Tibial artery (tissue), 4 donors: ENCODE results near the gene HVCN1.

Experiments used
- DNase-seq, 2 donors: peaks; one replicate each; pipeline ENCODE4 v3.0.0-alpha.2; 2019
- H3K27ac ChIP-seq, 2 donors: fragments of 200-600 bp; sonication (generic) in 1 of 2; 1 replicate in 1 of 2; 2 replicates in 1 of 2; pipeline ENCODE4 v1.5.1; 2018 to 2019; ENCODE audit warnings: mild to moderate bottlenecking in 1 of 2
- H3K27me3 ChIP-seq, 2 donors: fragments of 200-600 bp; sonication (generic) in 1 of 2; one replicate each; pipeline versions ENCODE4 v1.5.1 to v1.6.0; 2016 to 2019
- H3K36me3 ChIP-seq, 3 donors: fragments of 200-600 bp; sonication (generic) in 2 of 3; one replicate each; pipeline ENCODE4 v1.5.1; 2016 to 2019; ENCODE audit warnings: mild to moderate bottlenecking in 2 of 3
- H3K4me1 ChIP-seq, 4 donors: fragments of 200-600 bp; sonication (generic) in 2 of 4; 1 replicate in 3 of 4; 2 replicates in 1 of 4; pipeline ENCODE4 v1.5.1; 2016 to 2019
- H3K4me3 ChIP-seq, 2 donors: fragments of 200-600 bp; sonication (generic) in 1 of 2; 1 replicate in 1 of 2; 2 replicates in 1 of 2; pipeline ENCODE4 v1.5.1; 2018 to 2019; ENCODE audit warnings: mild to moderate bottlenecking in 2 of 2
- H3K9me3 ChIP-seq, 3 donors: fragments of 200-600 bp; sonication (generic) in 1 of 3; one replicate each; pipeline ENCODE4 v1.5.1; 2016 to 2019
- intact Hi-C: fragments of 100-400 bp; cut with DNase I; formaldehyde crosslinking; loops from one replicate; pipeline ENCODE4 v1.15.0; 2023; ENCODE audit warnings: low total_unique reads
- TF ChIP-seq, protein P1 (sequence below), 2 experiments: fragments of 200-600 bp in 1 of 2; fragments of 450-650 bp in 1 of 2; IDR thresholded peaks; one replicate each; pipeline ENCODE4 v1.5.1; 2017 to 2019; ENCODE audit warnings: antibody characterized with exemption in 2 of 2, mild to moderate bottlenecking in 1 of 2, moderate library complexity in 1 of 2

The HVCN1 gene

DNA sequence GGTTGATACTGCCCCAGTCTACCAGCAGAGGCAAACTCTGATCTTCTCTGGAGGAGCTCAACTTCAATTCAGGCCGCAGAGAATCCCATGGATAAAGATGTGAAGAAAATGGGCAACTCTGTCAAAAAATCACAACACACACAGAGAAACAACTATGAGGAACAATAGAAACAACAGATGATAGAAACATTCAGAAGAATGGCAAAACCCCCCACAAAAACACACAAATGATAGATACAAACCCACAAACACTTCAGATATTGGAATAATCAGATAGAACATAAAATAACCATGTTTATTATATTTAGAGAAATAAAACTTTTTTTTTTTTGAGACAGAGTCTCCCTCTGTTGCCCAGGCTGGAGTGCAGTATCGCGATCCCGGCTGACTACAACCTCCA lies 20.0 kb upstream of the HVCN1 start:
- TF ChIP-seq, protein P1, sequence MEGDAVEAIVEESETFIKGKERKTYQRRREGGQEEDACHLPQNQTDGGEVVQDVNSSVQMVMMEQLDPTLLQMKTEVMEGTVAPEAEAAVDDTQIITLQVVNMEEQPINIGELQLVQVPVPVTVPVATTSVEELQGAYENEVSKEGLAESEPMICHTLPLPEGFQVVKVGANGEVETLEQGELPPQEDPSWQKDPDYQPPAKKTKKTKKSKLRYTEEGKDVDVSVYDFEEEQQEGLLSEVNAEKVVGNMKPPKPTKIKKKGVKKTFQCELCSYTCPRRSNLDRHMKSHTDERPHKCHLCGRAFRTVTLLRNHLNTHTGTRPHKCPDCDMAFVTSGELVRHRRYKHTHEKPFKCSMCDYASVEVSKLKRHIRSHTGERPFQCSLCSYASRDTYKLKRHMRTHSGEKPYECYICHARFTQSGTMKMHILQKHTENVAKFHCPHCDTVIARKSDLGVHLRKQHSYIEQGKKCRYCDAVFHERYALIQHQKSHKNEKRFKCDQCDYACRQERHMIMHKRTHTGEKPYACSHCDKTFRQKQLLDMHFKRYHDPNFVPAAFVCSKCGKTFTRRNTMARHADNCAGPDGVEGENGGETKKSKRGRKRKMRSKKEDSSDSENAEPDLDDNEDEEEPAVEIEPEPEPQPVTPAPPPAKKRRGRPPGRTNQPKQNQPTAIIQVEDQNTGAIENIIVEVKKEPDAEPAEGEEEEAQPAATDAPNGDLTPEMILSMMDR (IDR thresholded peaks at IDR 0.05), result no peak
- Histone ChIP-seq H3K9me3 (no peaks in the 10 kb centered on the region), H3K27me3 (no peaks in the 10 kb centered on the region), H3K4me3 (no peak overlapping the region), H3K36me3 (peaks cover 0 to 7% (median 0%) of the 10 kb centered on the region in 3 donors), H3K27ac (no peak overlapping the region), H3K4me1 (no peaks in the 10 kb centered on the region)
- intact Hi-C loops, result no loop called here
- DNase-seq, result no peak

DNA sequence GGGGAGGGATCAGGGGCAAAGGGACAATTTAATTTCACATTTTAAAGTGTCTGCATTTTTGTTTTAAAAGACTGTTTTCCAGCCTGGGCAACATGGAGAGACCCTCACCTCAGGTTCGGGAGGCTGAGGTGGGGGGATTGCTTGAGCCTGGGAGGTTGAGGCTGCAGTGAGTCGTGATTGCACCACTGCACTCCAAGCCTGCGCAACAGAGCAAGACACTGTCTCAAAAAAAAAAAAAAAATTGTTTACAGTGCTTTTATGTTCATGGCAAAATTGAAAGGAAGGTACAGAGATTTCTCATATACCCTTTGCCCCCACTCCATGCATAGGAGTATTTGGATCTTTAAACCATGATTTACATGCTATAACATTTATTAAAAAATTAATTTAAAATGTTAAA lies 16.4 kb upstream of the HVCN1 start:
- no peaks in the 10 kb centered on the region for H3K27me3 ChIP-seq
- no peaks in the 10 kb centered on the region for H3K9me3 ChIP-seq
- no peak overlapping the region for H3K4me3 ChIP-seq
- intact Hi-C loops, result no loop called here
- no peaks in the 10 kb centered on the region for H3K36me3 ChIP-seq
- H3K27ac ChIP-seq, result no peak overlapping the region
- H3K4me1 ChIP-seq, result no peaks in the 10 kb centered on the region
- DNase-seq, result no peak
- TF ChIP-seq, protein P1 (IDR thresholded peaks at IDR 0.05), result no peak

DNA sequence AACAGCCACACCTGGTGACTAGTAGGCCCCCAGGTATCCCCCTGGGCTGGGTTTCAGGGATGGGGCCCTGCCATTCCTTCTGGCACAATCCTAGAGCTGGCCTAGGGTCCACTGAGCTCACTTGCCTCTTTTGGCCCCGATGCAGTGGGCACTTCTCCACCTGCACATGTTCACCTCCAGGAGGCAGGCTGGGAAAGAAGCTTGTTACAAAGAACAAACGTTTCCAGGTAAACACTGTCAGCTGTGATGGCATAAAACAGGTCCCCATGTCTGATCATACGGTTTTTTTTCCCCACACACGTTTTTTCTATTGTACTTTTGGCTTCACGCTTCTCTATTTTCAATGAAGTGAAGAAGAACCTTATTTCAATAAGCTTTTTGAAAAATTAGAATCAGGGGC lies 15.8 kb upstream of the HVCN1 start:
- TF ChIP-seq, protein P1 (IDR thresholded peaks at IDR 0.05), result no peak
- Histone ChIP-seq H3K36me3 (no peaks in the 10 kb centered on the region), H3K4me3 (no peak overlapping the region), H3K27ac (no peak overlapping the region), H3K4me1 (no peaks in the 10 kb centered on the region), H3K27me3 (no peaks in the 10 kb centered on the region), H3K9me3 (no peaks in the 10 kb centered on the region)
- intact Hi-C loops, result no loop called here
- DNase-seq, result no peak

DNA sequence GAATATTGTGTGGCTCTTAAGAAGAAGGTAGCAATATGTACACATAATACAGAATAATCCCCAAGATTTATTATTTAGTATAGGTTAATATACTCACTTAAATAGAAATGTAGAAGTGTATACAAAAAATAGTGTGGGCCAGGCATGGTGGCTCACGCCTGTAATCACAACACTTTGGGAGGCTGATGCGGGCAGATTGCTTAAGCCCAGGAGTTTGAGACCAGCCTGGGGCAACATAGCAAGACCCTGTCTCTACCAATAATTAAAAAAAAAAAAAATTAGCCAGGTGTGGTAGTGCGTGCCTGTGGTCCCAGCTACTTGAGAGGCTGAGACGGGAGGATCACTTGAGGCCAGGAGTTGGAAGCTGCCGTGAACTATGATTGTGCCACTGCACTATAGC lies 15.3 kb upstream of the HVCN1 start:
- Histone ChIP-seq H3K4me1 (peaks cover 0 to 2% (median 0%) of the 10 kb centered on the region in 4 donors), H3K9me3 (no peaks in the 10 kb centered on the region), H3K27me3 (no peaks in the 10 kb centered on the region), H3K36me3 (no peaks in the 10 kb centered on the region), H3K4me3 (no peak overlapping the region), H3K27ac (no peak overlapping the region)
- intact Hi-C loops, result no loop called here
- TF ChIP-seq, protein P1 (IDR thresholded peaks at IDR 0.05), result no peak
- no peak for DNase-seq

DNA sequence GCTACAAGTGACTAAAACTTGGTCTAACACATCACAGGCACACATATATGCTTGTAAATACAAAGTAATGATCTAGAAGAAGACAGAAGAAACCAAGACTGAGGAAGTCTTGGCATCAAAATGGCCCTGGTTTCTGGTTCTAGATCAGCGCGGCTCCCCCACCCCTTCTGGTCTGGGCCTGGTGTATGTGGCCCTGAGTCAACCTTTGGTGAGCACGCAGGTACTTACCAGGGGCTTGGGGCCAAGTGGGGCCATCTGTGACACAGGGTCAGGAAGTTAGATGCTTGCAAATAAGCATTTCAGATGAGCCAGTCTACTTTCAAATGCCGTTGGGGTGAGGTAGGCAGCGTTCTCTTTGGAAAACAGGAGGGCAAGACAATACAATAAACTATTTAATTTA lies 13.2 kb upstream of the HVCN1 start:
- no peak overlapping the region for H3K4me3 ChIP-seq
- TF ChIP-seq, protein P1 (IDR thresholded peaks at IDR 0.05), result no peak
- DNase-seq, result no peak
- no peaks in the 10 kb centered on the region for H3K9me3 ChIP-seq
- H3K36me3 ChIP-seq, result no peaks in the 10 kb centered on the region
- H3K27ac ChIP-seq, result no peak overlapping the region
- H3K4me1 ChIP-seq, result peaks cover 0 to 14% (median 2%) of the 10 kb centered on the region in 4 donors
- H3K27me3 ChIP-seq, result no peaks in the 10 kb centered on the region
- intact Hi-C loops, result no loop called here
